Peyer's patch (tissue), 4 donors: ENCODE measurements around the gene CD48.

Source experiments
- CTCF ChIP-seq, 6 experiments: fragments of 450-650 bp in 4 of 6; fragments of 200-600 bp in 2 of 6; sonication (generic) in 1 of 6; IDR thresholded peaks; one replicate each; pipeline ENCODE4 v1.5.1; 2017 to 2019; ENCODE audit warnings: antibody characterized with exemption in 6 of 6, mild to moderate bottlenecking in 3 of 6, moderate library complexity in 1 of 6
- POLR2A ChIP-seq, 2 donors: fragments of 450-650 bp; IDR thresholded peaks; one replicate each; pipeline ENCODE4 v1.5.1; 2017; ENCODE audit warnings: antibody characterized with exemption in 2 of 2, mild to moderate bottlenecking in 2 of 2, moderate library complexity in 2 of 2

- TF ChIP-seq POLR2A (IDR thresholded peaks at IDR 0.05): no peak
- no peak for TF ChIP-seq CTCF (IDR thresholded peaks at IDR 0.05)
These were observed 22.3 kb upstream of the CD48 start for GRCh38 chr1:160733898-160734297.
